ENCODE measurements around the gene RNASEL.
"Not testable (repeated sequence)": the region's sequence is repeated elsewhere in the genome, so short reads cannot be mapped to it uniquely, and the experiment has no call there.

Gene RNASEL
- 16.9 to 46.0 reads per million in 2 donors for total RNA-seq

DNA sequence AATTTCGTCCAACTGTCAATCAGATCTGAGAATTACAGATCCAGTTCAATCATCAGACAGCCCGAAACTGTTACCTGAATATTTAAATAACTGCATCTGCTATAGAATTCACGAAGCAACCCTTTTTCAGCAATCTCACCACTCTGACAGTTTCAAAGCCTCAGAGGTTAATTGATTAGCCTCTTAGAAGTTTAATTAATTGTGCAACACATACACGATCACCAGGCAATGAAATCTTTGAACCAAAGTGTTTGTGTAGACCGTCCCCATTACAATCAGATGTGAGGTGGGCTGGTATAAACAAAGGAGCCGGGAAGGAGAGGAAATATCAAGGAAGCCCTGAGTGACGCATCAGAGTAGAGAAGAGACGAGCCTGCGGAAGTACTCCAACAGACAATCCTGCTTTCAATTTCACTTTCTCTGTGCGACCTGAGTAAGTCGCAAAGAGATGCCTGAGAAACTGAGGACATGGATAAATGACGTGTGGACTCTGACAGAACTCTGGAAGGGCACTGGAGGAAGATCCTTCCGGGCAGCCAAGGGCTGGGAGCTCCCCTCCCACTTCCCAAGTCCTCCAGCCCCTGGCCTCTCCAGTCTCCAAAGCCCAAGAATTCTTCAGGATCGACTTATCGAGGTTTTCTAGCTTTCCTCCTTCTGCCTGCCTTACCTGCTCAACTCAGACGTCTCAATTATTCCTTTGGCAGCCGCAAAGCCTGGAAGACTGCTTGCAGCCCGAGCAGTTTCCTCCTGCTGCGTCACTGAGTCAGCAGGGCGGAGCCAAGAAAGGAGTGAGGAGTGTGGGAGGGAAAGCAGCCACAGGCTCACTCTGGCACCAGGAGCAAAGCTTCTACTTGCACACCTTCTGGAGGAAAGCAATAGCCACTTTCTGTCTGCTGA, at the start of gene RNASEL:
RNASEL (minus strand) TSS at position 757 of the 897 bp plus-strand sequence. CDS start 2,450 bp downstream, outside the sequence.
- peak; percentile 43 for DNase-seq

GRCh38 chr1:182637769-182638168, 48.7 kb upstream of the RNASEL start:
- no peak for DNase-seq

GRCh38 chr1:182635871-182636270, 46.8 kb upstream of the RNASEL start:
- DNase-seq, result no peak

DNA sequence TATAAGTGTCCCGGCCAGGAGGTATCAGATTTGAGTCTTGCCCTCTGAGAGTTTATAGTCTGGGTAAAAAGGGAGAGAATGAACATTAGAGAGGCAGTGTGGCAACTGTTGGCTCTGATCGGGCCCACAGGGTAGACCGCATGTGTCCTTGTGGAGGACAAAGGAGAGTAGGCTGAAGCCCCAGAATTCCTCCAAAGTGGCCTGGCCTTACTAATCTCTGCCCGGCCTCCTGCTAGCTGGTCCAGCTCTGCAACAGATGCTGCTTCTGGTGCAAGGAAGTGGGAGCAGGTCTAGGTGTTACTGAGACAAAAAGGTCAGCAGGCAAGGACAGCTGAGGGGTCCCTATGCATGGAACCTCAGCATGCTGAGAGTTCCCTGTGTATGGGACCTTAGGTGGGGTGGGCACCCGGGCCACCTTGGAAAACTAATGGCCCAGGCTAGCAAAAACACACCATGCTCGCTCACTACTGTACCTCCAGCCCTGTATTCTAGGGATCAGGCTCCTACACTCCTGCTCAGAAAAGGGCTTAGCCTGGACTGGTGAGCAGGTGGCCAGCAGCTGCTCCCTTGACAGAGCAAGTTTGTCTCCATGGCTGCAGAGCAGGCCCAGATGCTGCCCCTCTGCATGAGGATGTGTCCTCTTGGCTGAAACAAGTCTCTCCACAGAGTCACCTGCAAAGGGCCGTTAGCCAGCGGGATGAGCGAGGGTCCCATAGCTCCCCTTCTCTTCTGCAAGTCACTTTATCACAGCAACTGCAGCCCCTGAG, 45.4 kb upstream of the RNASEL start:
- no peak for DNase-seq

DNA sequence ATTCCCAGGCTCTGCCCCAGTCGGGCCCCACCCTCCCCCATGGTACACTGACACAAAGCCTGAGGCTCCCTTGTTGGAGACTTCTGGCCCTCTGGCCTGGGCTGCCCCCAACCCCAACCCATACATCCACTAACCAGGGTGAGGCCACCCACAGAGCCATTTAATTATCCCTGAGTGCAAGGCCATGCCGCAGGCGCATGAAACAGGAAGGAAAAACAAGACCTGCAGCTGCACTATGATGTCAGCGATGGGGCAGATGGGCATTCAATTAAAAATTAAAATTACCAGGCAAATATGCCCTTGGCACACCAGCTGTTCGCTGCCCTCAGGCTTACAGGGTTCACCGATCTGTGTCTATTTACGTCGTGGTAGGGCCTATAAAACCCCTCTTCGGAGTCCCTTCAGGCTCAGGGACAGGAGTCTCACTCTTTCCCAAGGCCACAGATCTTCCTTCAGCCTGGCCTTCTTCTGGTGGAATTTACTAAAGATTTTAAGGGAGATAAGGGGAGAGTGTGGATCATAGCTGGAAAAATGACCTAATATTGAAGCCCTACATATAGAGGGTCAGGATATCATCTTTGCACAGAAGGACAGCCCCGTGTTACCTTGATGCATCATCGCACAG, 44.7 kb upstream of the RNASEL start:
- DNase-seq, result no peak

- no peak for DNase-seq
Measured at GRCh38 chr1:182633031-182633430, 44.0 kb upstream of the RNASEL start.

- not testable (repeated sequence) for DNase-seq
Measured at GRCh38 chr1:182632441-182632857, 43.4 kb upstream of the RNASEL start.

GRCh38 chr1:182631954-182632353, 42.9 kb upstream of the RNASEL start:
- no peak for DNase-seq

DNA sequence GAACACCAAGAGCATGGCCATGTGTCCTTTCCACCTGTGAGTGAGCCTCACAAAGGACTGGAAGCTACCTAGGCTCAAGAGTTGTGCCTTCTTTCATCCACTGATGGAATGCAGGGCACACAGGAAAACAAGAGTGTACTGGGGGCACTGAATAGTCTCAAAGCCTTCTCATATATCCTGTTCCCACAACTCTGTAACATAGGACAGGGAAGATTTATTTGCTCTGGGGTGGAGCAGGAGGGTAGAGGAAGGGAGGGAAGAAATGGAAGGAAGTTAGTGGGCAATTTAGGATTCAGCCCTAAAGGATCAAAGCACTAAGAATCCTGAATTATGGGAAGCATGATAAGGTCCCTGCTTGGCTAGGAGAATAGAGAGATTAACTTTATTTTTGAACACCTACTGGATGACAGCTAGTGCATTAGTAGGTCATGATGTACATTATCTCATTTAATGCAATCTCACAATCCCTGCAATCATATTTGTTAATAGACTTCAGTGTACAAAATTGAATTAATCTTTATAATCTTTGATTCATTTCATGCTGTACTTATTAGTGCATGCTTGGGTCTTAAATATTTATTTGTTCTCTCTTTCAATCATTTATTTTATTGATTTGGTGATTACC, 42.1 kb upstream of the RNASEL start:
- no peak for DNase-seq

- DNase-seq, result no peak
Measured at GRCh38 chr1:182630586-182630985, 41.5 kb upstream of the RNASEL start.

- peak; percentile 37 for DNase-seq
Measured at GRCh38 chr1:182629499-182630096, 40.5 kb upstream of the RNASEL start.

GRCh38 chr1:182629080-182629479, 40.0 kb upstream of the RNASEL start:
- no peak for DNase-seq

DNA sequence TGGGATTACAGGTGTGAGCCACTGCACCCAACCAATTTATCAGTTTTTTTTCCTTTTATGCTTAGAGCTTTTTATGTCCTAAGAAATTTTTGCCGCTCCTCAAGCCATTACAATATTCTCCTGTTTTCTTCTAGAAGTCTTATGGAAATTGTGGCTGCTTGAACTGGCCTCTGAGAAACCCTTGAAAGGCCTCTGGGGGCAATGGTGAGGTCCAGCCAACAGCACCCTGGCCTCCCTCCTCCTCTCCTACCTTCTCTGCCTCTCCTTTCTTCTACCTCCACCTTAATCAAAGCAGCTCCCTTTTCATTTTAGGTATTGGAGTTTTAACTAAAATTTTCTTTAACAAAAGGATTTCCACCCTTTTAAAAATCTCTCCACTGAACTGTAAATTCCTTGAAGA, 39.6 kb upstream of the RNASEL start:
- DNase-seq, result no peak

GRCh38 chr1:182627622-182628021, 38.6 kb upstream of the RNASEL start:
- no peak for DNase-seq

GRCh38 chr1:182626527-182626926, 37.5 kb upstream of the RNASEL start:
- no peak for DNase-seq

DNA sequence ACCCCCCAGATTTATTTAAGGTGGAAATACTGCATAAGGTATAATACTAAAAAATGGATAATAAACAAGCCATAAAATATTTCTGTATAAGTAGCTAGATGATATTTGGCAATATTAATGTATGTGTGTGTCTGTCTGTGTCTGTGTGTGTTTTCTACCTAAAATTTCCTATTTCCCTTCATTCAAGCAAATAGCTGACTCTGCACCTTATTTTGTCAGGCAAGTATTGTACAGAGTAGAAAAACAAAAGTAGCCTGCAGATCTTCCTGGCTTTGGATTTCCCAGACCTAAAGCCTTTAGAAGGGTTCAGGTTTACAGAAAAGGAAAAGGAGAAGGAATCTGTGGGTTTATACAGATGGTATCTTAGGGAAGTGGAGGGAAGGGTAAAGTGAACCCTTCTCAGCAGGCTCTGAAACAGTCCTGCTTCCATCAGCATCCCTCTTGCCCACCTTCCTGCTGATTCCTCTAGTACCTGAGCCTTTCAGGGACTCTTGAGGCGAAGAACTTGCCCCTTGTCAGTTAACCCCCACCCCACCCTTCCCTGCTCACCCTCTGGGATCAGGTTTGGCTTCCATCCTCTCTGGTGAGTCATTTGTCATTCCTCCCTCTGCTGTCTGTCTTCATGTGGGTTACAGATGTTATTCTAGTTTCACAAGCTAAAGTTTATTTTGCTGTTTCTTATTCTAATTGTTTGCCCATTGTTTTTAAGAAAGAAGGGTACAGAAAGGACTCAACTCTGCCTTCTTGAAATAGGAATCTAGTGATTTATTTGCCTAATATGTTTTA, 36.9 kb upstream of the RNASEL start:
- no peak for DNase-seq

DNA sequence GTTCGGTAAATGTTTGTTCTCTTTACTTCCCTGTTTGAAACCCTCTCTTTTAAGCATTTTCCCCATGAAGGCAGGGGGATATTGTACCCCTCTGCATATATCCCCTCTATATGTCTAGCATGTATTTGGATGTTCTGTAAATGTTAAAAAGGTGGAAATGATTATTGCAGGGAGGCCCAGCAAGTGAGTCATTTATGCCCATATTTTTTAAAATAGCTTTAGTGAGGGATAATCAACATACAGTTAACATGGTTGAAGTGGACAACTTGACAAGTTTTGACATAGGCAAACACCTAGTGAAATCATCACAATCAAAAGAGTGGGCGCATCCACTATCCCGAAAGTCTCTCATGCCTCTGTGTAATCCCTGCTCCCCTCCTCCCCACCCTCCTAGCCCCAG, 36.0 kb upstream of the RNASEL start:
- no peak for DNase-seq

DNA sequence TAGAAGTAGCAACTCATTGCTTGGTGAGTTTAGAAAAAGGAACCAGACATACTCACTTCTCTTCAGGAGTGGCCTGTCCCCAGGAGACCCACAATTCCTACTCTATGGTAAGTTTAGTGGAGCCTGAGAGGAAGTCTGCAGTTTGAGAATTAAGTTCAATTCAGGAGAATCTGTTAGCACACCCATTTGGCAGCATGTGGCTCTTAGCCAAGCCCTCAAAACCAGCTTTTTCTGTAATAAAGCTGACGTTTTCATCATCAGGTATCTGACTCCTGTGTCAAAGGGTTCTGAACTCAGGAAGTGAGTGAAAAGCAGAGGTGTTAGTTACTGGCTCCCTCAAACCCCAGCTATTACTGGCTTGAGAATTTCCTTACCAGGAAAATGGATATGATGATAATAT, 35.5 kb upstream of the RNASEL start:
- no peak for DNase-seq

DNA sequence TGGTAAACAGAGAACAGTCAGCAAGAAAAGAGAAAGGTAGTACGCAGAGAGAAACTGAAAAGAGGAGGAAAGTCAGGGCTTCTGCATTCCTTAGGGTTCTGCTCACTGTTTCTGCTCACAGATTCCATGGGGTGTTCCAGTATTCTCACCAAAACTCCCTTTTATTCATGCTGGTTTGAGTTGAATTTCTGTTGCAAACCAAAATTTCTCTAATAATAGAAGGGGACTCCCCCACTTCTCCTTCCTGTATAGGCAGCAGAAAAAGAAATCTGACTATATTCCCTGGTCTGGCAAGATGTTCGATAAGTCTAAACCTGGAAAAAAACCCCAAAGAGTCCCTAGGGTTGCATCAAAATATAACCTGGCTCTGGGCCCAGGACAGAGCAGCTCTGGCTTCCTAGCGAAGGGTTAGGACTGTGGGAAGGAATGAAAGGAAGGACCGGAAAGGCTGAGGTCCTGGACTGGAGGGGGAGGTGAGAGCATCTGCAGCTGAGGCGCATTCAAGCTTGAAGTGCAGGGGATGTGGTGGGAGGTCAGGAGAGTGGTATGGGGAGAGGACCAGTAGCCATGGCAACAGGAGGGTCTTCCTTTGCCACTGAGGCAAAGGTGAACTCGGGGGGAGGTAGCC, 34.0 kb upstream of the RNASEL start:
- no peak for DNase-seq

DNA sequence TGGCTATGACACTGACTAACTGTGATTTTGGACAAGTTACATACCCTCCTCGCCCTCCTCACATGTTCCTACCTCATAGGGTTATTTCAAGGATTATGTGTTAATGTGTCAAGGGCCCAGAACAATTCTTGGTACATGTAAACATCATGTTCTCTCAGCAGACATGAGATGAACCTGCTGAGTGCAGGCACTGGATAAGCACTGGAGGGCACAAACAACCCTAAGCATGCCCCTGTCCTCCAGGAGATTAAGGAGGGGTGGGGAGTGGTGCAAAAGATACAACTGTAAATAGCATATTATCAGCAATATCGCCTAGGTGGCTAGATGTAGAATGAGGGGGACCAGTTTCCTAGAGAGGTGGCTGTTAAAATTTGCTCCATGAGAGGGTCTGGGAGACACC, 32.9 kb upstream of the RNASEL start:
- no peak for DNase-seq

DNA sequence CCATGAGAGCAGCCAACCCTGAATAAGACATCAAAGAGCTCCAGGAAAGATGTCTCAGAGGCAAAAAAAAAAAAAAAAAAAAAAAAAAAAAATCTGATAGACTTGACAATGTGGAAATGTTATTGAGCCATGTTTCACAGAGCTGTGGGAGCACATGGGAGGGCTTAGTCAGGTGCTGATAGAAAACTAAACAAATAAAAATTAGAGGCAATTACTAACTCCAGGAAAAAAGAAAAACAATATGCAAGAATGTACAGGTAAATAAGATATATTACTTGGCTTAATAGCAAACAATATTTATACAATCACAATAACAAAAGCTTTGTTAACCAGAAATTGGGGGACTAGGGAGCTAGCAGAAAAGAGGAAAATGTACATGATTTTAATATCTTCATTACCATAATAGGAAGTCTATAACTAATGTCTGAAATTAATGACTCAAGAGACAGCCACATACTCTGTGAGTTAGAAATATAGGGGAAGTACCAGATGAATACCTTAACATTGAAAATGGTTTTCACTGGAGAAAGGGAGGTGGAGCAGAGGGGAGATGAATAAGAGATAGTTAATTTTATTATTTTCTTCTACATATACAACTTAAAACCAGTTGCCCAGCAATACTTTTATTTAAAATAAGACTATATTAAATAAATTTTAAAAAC, 32.0 kb upstream of the RNASEL start:
- DNase-seq, result no peak
